Peyer's patch (tissue), 4 donors: ENCODE data around the gene ST3GAL4.

Experiments used
- POLR2A ChIP-seq, 2 donors: fragments of 450-650 bp; IDR thresholded peaks; one replicate each; pipeline ENCODE4 v1.5.1; 2017; ENCODE audit warnings: antibody characterized with exemption in 2 of 2, mild to moderate bottlenecking in 2 of 2, moderate library complexity in 2 of 2
- TF ChIP-seq, protein P1 (sequence below), 6 experiments: fragments of 450-650 bp in 4 of 6; fragments of 200-600 bp in 2 of 6; sonication (generic) in 1 of 6; IDR thresholded peaks; one replicate each; pipeline ENCODE4 v1.5.1; 2017 to 2019; ENCODE audit warnings: antibody characterized with exemption in 6 of 6, mild to moderate bottlenecking in 3 of 6, moderate library complexity in 1 of 6

DNA sequence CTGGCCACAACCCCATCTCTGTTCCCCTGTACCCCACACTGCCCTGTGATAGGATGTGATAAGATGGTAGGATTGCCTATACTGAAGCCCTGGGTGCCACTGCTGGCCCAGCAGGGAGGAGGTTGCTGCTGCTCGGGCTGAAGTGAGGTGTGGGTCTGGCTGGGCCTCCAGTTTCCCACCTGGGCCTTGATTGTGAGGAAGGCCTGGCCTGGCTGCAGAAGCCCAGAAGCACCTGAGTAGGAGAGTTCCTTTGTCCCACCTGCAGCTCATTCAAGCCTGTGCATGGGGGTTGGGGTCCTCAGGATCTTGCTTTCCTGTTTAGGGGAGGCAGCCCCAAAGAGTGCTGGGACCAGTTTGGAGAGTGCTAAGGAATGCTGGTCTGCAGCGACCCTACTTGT lies 3.3 kb downstream of the ST3GAL4 start:
- TF ChIP-seq, protein P1, sequence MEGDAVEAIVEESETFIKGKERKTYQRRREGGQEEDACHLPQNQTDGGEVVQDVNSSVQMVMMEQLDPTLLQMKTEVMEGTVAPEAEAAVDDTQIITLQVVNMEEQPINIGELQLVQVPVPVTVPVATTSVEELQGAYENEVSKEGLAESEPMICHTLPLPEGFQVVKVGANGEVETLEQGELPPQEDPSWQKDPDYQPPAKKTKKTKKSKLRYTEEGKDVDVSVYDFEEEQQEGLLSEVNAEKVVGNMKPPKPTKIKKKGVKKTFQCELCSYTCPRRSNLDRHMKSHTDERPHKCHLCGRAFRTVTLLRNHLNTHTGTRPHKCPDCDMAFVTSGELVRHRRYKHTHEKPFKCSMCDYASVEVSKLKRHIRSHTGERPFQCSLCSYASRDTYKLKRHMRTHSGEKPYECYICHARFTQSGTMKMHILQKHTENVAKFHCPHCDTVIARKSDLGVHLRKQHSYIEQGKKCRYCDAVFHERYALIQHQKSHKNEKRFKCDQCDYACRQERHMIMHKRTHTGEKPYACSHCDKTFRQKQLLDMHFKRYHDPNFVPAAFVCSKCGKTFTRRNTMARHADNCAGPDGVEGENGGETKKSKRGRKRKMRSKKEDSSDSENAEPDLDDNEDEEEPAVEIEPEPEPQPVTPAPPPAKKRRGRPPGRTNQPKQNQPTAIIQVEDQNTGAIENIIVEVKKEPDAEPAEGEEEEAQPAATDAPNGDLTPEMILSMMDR (IDR thresholded peaks at IDR 0.05): no peak
- TF ChIP-seq POLR2A (IDR thresholded peaks at IDR 0.05): no peak
